Stimulated activated CD4-positive, alpha-beta T cell treated with anti-CD3 and anti-CD28 coated beads, TNF-alpha, amount 100 ng/mL, for 4 hours (primary cell): ENCODE data around the gene RPUSD3.
"Not testable (repeated sequence)": the region's sequence is repeated elsewhere in the genome, so short reads cannot be mapped to it uniquely, and the experiment has no call there.

ENCODE experiments used
- DNase-seq, 3 experiments: peaks; one replicate each; pipeline ENCODE4 v3.0.0-alpha.2; 2020; ENCODE audit warnings: low read depth in 3 of 3

RPUSD3 gene

DNA sequence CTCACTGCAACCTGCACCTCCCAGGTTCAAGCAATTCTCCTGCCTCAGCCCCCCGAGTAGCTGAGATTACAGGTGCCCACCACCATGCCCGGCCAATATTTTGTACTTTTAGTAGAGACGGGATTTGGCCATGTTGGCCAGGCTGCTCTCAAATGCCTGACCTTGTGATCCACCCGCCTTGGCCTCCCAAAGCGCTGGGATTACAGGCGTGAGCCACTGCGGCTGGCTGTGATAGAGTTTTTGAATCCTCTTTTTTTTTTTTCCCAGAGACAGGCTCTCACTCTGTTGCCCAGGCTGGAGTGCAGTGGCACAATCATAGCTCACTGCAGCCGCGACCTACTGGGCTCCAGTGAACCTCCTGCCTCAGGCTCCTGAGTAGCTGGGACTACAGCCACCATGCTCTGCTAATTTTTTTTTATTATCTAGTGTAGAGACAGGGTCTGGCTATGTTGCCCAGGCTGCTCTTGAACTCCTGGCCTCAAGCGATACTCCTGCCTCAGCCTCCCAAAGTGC, 21.4 kb upstream of the RPUSD3 start:
- not testable (repeated sequence) for DNase-seq

DNA sequence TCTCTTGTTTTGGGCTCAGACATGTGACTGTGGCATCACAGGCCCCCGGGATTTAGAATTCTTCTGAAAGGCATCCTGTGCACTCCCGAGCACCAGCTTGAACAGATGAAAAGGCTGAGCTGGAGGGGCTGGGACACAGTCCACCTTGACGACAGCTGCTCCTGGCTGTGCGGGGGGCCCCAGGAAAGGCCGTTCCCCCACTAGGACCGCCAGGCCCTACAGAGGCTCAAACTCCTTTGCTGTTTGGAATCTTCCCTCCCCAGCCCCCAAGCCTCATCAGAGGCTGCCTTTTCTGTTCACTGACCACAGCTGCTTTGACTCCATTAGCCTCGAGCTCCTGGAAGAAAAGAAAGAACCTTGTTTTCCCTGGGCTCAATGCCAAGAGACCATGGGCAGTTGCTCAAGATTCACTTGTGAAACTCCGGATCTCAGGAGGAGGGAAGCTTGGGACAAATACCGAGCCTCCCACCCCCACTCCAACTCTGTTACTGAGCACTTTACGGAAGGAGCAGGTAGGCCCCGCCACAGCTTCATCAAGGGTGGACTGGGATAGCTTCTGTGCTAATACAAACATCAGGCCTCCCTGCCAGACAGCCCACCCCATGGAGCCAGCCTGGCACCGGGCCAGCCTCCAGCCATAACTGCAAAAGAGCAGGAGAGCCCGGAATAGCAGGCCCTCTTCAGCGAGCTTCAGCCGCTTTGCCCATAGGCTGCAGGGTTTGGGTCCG, 20.6 kb upstream of the RPUSD3 start:
- no peak for DNase-seq

DNA sequence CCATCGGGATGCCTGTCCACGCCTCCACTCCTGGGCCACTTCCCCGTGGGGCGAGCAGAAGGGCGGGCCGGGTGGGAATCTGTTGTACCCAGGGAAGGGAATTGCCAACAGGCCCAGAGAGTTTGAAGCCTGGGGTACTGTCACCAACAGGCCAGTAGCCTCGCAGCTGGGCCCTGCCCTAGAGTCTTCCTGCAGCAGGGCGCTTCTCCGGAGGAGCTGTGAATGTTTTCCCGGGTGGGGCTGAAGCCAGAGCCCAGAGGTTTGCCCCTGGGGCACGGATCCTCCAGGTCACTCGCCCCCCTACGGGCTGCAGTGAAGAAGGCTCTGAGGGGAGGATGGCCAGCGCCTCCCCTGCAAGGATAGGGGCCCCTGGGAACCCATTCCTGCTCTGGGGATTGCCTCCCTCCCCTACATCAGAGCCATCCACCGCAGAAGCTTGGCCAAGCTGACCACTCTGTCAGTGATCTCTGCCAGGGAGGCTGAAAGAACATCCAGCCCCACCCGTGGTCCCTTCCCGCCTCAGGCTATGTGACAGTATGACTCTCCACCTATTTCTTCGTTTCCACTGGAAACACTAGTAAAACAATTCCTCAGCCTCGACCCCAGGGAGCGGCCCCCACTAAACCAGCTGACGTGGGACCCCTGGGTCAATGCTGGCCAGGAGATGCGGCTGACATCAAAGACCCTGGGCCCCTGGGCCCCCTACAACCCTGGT, 19.4 kb upstream of the RPUSD3 start:
- DNase-seq = no peak

DNA sequence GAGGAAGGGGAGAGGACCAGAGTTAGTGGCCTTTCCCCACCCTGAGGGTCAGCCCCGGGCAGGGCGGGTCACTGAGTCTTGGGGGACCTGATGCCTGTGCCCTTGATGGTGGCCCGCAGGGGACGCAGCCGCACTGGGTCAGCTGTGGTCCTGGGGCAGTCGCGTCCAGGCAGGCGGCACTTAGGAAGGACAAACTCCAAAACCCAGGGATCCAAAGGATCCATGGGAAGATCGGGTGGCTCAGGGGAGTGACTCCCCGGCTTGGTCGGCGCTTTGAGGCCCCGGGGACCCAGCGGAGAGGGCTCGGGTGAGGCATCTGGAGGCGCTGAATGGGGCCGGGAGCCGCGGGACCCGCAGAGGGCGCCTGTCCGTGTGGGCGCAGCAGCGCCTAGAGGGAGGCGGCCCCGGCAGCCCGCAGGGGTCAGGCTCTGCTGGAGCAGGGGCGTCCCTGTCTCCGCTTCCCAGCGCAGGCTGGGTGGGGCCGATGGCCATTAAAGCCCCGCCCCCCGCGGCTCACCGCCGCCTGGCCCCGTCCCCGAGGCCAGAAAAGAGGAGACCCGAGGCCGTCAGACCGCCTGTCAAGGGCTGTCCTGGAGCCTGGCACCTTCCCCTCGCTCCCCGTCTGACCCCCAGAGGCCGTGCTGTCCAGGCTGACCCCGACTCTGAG, 18.7 kb upstream of the RPUSD3 start:
- peak in 1 of 3 experiments; percentile 21 for DNase-seq

DNA sequence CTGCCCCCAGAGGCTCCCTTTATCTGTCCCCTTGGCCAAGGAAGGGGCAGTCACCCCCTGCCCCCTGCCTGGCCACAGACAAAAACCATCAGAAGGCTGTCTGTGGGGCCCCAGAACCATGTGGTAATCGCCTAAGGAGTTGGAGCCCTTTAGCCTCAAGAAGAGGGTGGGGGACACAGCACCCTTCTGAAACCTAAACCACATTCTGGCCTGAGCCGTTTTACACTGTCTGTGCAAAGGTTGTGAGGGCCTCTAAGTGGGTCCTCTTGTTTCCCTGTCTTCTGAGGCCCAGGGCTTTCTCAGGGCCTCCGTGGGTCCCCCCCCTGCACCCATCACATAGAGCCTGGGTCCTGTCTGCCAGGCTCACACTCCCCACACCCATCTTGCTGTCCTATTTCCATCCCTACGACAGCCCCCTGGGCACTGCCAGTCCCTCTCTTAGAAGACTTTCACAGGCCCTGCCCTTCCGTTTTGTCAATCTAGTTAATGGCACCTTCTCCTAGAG, 17.9 kb upstream of the RPUSD3 start:
- DNase-seq = no peak

DNA sequence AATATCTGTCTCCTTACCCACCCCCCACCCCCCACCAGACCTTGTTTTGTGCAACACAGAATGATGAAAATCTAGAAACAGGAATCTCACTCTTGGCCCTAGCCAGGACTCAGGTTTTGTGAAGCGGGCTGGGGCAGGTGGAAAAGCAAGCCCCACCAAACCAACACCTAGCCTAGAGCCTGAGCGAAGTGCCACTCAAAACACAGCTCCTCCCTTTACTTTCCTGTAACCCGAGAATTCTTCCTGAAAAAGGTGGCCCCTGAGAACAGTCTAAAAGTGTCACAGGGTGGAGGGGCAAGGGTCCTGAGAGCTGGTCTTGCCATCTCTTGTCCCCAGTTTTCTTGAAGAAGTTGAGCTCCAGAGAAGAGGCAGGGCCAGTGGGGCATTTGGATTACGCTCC, 17.4 kb upstream of the RPUSD3 start:
- DNase-seq = no peak

DNA sequence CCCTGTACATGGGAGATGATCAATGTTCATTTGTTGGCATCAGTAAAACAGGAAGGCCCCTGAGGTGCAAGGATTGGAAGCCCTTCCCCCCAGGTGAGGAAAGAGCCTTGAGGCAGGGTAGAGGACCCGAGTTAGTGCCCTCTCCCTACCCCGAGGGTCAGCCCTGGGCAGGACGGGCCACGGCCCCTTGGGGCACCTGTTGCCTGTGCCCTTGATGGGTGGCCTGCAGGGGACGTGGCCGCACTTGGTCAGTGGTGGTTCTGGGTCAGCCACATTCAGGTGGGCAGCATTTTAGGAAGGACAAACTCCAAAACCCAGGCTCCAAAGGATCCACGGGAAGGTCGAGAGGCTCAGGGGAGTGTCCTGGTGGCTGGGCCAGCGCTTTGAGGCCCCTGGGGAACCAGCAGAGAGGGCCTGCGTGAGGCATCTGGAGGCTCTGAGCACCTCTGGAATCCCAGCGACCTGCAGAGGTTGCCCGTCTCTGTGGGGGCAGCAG, 15.8 kb upstream of the RPUSD3 start:
- DNase-seq = no peak

DNA sequence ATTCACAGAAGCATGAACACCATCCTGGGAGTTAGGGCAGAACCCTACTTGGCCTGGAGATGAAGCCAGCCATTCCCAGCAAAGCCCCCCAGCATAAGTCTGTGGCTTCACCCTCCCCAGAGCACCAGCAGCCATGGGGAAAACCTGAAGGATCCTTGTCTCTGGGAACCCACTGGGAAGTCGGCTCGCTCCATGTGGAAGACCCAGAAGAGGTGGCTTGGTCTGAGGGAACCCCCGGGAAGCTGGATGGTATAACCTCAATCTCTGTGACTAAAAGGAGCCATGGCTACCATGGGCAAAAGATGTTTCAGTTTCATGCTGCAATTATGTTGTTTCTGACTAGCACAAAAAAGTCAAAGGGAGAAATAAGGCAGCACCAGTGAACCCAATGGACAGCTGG, 11.8 kb upstream of the RPUSD3 start:
- no peak for DNase-seq

DNA sequence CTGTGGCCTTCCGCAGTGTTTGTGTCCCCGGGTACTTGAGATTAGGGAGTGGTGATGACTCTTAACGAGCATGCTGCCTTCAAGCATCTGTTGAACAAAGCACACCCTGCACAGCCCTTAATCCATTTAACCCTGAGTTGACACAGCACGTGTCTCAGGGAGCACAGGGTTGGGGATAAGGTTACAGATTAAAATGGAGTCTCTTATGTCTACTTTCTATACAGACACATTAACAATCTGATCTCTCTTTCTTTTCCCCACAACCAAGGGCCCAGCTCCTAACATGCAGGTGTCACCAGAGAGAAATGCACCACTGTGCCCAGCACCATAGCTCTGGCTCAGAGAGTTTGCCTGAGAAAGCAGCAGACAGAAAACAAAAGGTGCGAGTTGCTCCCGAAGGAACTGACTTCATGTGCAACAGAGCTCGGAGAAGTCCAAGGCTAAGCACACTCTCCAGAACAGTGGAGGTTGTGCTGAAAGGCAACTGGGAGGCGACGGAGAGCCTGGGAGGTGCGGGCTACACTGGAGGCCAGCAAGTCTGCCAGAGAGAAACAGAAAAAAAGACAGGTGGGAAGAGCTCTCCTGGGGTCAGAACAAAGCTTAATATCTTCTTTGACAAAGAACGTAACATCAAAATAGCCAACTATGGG, 10.6 kb upstream of the RPUSD3 start:
- not testable (repeated sequence) for DNase-seq

DNA sequence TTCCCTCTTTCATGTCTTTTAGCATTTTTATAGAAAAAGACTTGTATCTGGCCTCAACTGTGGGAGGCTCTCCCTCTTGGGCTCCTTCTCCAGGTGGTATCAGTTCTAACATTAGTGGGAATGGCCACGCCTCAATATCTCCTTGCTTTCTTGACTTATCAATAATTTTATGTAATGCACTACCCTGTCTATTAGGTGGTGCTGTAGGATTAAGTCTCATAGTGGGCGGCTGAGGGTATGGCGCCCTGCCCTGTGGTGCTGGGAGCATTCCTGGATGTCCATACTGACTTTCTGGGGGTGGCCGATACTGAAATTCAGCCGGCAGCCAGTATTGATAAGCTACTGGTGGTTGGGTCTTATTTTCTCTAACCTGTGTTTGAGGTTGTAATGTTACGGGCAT, 8.7 kb upstream of the RPUSD3 start:
- no peak for DNase-seq

DNA sequence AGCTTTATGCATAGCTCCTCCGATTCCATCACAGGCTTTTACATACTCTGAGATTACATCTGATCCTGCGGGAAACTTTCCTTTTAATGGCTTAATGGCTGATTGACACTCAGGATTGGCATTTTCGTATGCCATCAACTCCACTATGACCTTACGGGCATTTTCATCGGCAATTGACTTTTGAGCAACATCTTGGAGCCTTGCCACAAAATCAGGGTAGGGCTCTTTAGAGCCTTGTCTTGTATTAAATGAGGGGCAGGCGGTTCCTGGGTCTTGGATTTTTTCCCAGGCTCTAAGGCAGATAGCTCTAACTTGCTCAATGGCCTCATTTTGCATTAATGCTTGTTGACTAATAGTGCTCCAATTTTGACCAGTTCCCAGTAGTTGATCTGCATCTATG, 8.1 kb upstream of the RPUSD3 start:
- not testable (repeated sequence) for DNase-seq

DNA sequence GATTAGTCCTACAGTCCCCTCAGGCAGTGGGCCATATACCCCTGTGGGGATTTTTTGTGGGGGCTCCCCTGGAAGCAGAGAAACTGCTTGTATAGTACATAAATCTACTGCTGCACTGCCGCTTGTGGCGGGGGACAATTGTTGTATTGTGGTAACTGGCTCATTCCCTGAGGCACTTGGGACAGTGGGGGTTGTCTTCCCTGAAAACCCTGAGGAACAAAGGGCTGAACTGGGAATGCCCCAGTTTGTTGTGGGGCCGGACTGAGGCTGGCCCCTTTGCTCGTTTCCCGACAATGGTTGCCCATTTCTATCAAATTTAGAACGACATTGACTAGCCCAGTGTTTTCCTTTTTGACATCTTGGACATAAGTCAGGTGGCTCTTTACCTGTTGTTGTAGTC, 7.6 kb upstream of the RPUSD3 start:
- DNase-seq = not testable (repeated sequence)

DNA sequence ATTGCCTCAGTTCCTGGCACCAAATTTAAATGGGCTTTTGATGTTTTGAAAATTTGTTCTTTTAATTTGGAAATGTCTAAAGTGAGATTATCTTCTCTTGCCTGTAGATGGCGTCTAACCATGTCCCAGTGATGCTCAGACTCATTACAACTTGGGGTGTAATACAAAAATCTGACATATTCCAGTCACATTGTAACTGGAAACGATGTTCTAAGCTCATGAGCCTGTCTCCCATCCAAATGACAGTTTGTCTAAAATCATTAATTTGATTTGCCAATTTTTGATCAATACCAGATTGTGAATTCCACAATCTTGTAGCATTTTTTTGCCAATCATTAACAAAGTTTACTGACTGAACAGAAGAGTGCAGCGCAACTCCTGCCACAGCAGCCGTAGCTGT, 5.1 kb upstream of the RPUSD3 start:
- not testable (repeated sequence) for DNase-seq

DNA sequence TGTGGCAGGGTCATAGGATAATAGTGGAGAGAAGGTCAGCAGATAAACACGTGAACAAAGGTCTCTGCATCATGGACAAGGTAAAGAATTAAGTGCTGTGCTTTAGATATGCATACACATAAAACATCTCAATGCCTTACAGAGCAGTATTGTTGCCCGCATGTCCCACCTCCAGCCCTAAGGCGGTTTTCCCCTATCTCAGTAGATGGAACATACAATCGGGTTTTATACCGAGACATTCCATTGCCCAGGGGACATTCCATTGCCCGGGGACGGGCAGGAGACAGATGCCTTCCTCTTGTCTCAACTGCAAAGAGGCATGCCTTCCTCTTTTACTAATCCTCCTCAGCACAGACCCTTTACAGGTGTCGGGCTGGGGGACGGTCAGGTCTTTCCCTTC, 4.1 kb upstream of the RPUSD3 start:
- DNase-seq = not testable (repeated sequence)

DNA sequence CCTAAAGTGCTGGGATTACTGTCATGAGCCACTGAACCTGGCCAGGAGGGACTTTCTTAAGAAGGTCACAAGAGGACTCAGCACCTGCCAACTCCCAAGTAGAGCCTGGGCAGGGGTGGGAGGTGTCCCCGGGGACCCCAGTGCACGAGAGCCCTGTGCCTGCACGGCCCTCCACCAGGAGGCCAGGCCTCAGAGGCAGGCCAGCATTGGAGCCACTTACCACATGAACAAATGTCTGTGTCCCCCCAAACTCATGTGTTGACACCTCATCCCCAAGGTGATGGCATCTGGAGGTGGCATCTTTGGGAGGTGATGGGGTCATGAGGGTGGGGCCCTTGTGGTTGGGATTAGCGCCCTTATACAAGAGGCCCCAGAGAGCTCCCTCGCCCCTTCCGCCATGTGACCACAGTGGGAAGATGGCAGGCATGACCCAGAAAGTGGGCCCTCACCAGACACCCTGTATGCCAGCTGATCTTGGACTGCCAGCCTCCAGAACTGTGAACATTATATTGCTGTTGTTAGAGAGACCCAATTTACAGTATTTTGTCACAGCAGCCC, 3.2 kb upstream of the RPUSD3 start:
- no peak for DNase-seq

DNA sequence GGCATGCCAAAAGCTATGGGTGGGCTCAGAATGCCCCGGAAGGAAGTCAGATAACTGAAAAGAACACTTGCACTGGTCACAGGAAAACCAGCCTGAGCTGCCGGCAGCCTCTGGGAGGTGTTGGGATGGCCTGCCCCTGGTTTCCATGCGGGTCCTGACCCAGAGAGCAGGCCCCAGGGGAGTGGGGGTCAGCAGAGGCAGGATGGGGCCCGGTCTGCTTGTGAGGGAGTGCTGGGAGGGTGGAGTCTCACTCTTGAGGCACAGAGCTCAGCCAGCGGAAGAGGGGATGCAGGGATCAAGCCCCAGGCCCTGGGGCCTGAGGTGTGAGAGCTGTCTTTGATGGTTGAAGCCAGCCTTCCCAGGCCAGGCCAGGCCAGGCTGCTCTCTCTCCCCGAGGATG, 2.4 kb upstream of the RPUSD3 start:
- DNase-seq = no peak

DNA sequence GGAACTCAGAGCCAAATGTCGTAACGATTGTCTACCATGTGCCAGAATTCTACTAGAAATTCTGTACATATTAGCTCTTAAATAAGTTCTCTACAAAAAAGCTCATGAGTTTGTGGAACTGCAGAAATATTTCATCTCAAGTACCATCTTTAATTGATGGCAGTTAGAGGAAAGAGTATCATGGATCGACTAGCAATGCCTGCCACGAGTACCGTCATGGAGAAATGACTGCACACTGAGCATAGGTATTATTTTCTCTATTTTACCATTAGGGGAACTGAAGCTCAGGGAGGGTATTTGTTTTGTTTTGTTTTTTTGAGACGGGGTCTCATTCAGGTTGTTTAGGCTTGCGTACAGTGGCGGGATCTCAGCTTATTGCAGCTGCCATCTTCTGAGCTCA, 2.8 kb downstream of the RPUSD3 start:
- DNase-seq = no peak

DNA sequence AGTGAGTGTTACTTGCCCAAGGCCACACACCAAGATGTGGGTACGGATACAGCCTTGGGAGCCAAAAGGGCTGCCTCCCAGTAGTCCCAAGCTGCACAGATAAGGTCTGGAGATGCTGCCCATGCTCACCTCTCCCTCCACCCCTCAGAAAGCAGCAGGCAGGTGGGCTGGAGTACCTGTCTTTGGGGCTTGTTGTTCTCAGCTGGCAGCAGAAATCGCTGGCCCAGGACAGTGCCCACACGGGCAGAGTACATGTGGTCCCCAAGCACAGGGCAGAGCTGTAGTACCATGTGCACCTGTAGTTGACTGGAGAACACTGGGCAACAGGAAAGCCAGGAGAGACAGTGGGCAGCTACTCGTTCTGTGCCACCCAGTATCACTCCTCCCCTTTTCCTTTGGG, 5.0 kb downstream of the RPUSD3 start:
- no peak for DNase-seq

DNA sequence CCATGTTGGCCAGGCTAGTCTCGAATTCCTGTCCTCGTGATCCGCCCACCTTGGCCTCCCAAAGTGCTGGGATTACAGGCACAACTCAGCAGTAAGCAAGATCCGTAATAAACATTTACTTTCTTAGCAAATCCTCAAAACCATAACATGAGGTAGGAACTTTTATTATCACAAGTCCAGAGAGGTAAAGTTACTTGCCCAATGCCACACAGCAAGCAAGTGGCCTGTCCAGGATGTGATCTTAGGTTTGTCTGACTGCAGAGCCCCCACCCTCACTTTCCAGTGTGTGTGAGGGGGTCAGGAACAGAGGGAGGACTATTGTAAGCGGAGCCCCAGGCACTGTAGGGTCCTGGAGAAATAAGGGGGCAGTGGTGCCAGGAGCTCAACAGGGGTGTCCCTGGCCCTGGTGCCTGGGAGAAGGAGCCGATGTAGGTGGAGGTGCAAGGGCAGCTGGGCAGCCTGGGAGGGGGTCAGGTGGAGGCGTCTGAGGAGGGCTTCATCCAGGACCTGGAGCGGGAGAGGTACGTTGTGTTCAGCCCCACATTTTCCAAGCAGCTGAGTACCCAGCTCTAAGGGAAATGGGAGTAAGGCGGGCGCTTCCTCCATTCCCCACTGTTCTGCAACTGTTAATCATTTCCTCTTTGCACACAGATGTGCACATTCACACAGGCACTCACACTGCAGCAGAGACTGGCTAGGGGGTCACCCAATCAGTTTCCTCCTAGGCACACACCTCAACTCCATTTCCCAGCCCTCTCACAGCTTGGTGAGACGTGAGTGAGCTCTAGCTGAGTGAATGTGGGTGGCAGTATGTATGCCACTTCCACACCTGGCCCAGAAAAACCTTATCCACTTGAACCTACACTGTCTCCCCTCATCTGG, 5.9 kb downstream of the RPUSD3 start:
- no peak for DNase-seq
